Activated T-cell treated with anti-CD3 and anti-CD28 coated beads for 1 hour (primary cell): Measurements from ENCODE around the gene STN1.

Source experiments
- DNase-seq: peaks from one replicate; pipeline ENCODE4 v3.0.0-alpha.2; 2020; ENCODE audit warnings: low read depth

STN1 gene

GRCh38 chr10:103918053-103918846 is at the start of gene STN1:
STN1 (minus strand) TSS chr10:103918184; CDS start chr10:103917594, 590 bp downstream.
- DNase-seq = peak; percentile 90

GRCh38 chr10:103967448-103968071 is 49.6 kb upstream of the STN1 start:
- no peak for DNase-seq

GRCh38 chr10:103966671-103967447 is 48.9 kb upstream of the STN1 start, which contains the start of gene SLK:
SLK (plus strand) TSS chr10:103967140; CDS start chr10:103967746, 606 bp downstream.
- peak; percentile 80 for DNase-seq

- no peak for DNase-seq
Observed at GRCh38 chr10:103960103-103960502, 42.1 kb upstream of the STN1 start.

- DNase-seq = no peak
Observed at GRCh38 chr10:103958996-103959395, 41.0 kb upstream of the STN1 start.

- no peak for DNase-seq
Observed at GRCh38 chr10:103954543-103954942, 36.6 kb upstream of the STN1 start.

GRCh38 chr10:103951942-103952341 is 34.0 kb upstream of the STN1 start:
- DNase-seq = no peak

- DNase-seq = no peak
Observed at GRCh38 chr10:103951183-103951582, 33.2 kb upstream of the STN1 start.

GRCh38 chr10:103949728-103950127 is 31.7 kb upstream of the STN1 start:
- DNase-seq = no peak

GRCh38 chr10:103947799-103948516 is 30.0 kb upstream of the STN1 start:
- DNase-seq = no peak

GRCh38 chr10:103942866-103943265 is 24.9 kb upstream of the STN1 start:
- DNase-seq = no peak

GRCh38 chr10:103941801-103942200 is 23.8 kb upstream of the STN1 start:
- DNase-seq = no peak

- no peak for DNase-seq
Observed at GRCh38 chr10:103939522-103939921, 21.5 kb upstream of the STN1 start.

GRCh38 chr10:103936022-103936421 is 18.0 kb upstream of the STN1 start:
- DNase-seq = no peak

- DNase-seq = no peak
Observed at GRCh38 chr10:103934308-103934707, 16.3 kb upstream of the STN1 start.

GRCh38 chr10:103933557-103934121 is 15.7 kb upstream of the STN1 start:
- no peak for DNase-seq

GRCh38 chr10:103932971-103933370 is 15.0 kb upstream of the STN1 start:
- DNase-seq = no peak

- DNase-seq = no peak
Observed at GRCh38 chr10:103932271-103932670, 14.3 kb upstream of the STN1 start.

- DNase-seq = no peak
Observed at GRCh38 chr10:103931603-103932002, 13.6 kb upstream of the STN1 start.

GRCh38 chr10:103930881-103931280 is 12.9 kb upstream of the STN1 start:
- no peak for DNase-seq

- DNase-seq = no peak
Observed at GRCh38 chr10:103930449-103930848, 12.5 kb upstream of the STN1 start.
